A549 (cell line): ENCODE data around the gene ZNF423. TPM values are rescaled to one million over a fixed set of nuclear protein-coding genes. Genes with fewer than 3 reads are reported as not detected.

Experiments
- ATAC-seq, 2 experiments: fragments of 200-7000 bp in 1 of 2; fragments of >200 bp in 1 of 2; cut with Nextera tagmentation in 1 of 2; cut with Tn5 transposase in 1 of 2; 3 replicates each; pipeline versions ENCODE4 v1.8.0 to v1.9.1; 2018 to 2020; ENCODE audit warnings: mild to moderate bottlenecking in 1 of 2, moderate library complexity in 1 of 2
- CTCF ChIA-PET: fragments of 300-600 bp; sonication (Branson Sonifier 250); formaldehyde crosslinking; extraction: SDS; loops from one replicate; lab custom pipeline; 2021; ENCODE audit warnings: antibody characterized with exemption, inconsistent platforms; lab: Yijun Ruan, JAX
- POLR2A ChIA-PET: fragments of 350-600 bp; formaldehyde crosslinking; extraction: SDS; loops from one replicate; lab custom pipeline; 2021; ENCODE audit warnings: antibody characterized with exemption, inconsistent platforms; lab: Yijun Ruan, JAX
- DNase-seq, 2 experiments: peaks; one replicate each; pipeline versions ENCODE4 v3.0.0 to v3.0.0-alpha.2; 2011 to 2016; ENCODE audit warnings: low read depth in 1 of 2, low spot score in 1 of 2
- FAIRE-seq: peaks from 2 replicates; lab custom pipeline; 2011; peaks lifted over from hg19 to GRCh38; lab: Jason Lieb, UNC
- H3K27ac ChIP-seq, 2 experiments: fragments of >200 bp; sonication (Bioruptor Twin); formaldehyde crosslinking; 3 replicates each; pipeline ENCODE4 v1.5.1; 2016 to 2017
- H3K4me1 ChIP-seq: fragments of >200 bp; sonication (Bioruptor Twin); formaldehyde crosslinking; 3 replicates; pipeline ENCODE4 v1.6.1; 2016
- H3K4me2 ChIP-seq: fragments of >200 bp; sonication (Bioruptor Twin); formaldehyde crosslinking; 3 replicates; pipeline ENCODE4 v1.6.1; 2016
- H3K4me3 ChIP-seq: fragments of >200 bp; sonication (Bioruptor Twin); formaldehyde crosslinking; 3 replicates; pipeline ENCODE4 v1.5.1; 2016
- H3K9me3 ChIP-seq: fragments of >200 bp; sonication (Bioruptor Twin); formaldehyde crosslinking; 3 replicates; pipeline ENCODE4 v1.6.1; 2016
- BHLHE40 ChIP-seq: IDR thresholded peaks from 2 replicates; pipeline ENCODE4 v1.6.1; 2012; ENCODE audit warnings: low read depth, low read length, inconsistent platforms
- CHD2 ChIP-seq: fragments of 150-350 bp; IDR thresholded peaks from 2 replicates; pipeline ENCODE4 v1.6.1; 2014; ENCODE audit warnings: low read length; ENCODE audit not compliant: partially characterized antibody
- EHF ChIP-seq: fragments of 250-450 bp; sonication (Bioruptor Pico); IDR thresholded peaks from 2 replicates; pipeline ENCODE4 v1.5.0; 2020; ENCODE audit warnings: mild to moderate bottlenecking
- FOSL2 ChIP-seq, 2 experiments: fragments of 450-650 bp in 1 of 2; fragments of >200 bp in 1 of 2; sonication (Bioruptor Twin) in 1 of 2; formaldehyde crosslinking; IDR thresholded peaks; 2 replicates each; pipeline versions ENCODE4 v1.5.0 to v1.6.1; 2016 to 2020; ENCODE audit warnings: mild to moderate bottlenecking in 1 of 2, moderate library complexity in 1 of 2
- HDAC2 ChIP-seq: fragments of 200-600 bp; sonication (generic); IDR thresholded peaks from 2 replicates; pipeline ENCODE4 v1.6.1; 2016
- HEYL ChIP-seq: fragments of 250-450 bp; sonication (Bioruptor Pico); IDR thresholded peaks from 2 replicates; pipeline ENCODE4 v1.8.0; 2021; ENCODE audit warnings: mild to moderate bottlenecking, moderate library complexity
- HOXB13 ChIP-seq: fragments of 250-450 bp; sonication (Bioruptor Pico); IDR thresholded peaks from 2 replicates; pipeline ENCODE4 v1.5.0; 2020; ENCODE audit warnings: low read depth, mild to moderate bottlenecking, moderate library complexity
- JUNB ChIP-seq: fragments of >200 bp; sonication (Bioruptor Twin); formaldehyde crosslinking; IDR thresholded peaks from 2 replicates; pipeline ENCODE4 v1.6.1; 2016
- KDM1A ChIP-seq: fragments of 200-600 bp; sonication (generic); IDR thresholded peaks from 2 replicates; pipeline ENCODE4 v1.6.1; 2016; ENCODE audit warnings: low read depth, mild to moderate bottlenecking
- RNF2 ChIP-seq: fragments of 200-600 bp; sonication (generic); IDR thresholded peaks from 2 replicates; pipeline ENCODE4 v1.6.1; 2016; ENCODE audit warnings: low read depth, mild to moderate bottlenecking, antibody characterized with exemption, moderate library complexity, borderline replicate concordance
- TP53 ChIP-seq: fragments of 250-450 bp; sonication (Bioruptor Pico); IDR thresholded peaks from 2 replicates; pipeline ENCODE4 v1.5.0; 2021; ENCODE audit warnings: mild to moderate bottlenecking, moderate library complexity
- ZNF302 ChIP-seq: fragments of 250-450 bp; sonication (Bioruptor Pico); IDR thresholded peaks from 2 replicates; pipeline ENCODE4 v1.9.0; 2021; ENCODE audit warnings: inconsistent platforms, mild to moderate bottlenecking, moderate library complexity
- WGBS: methylation state at CpG from one replicate; pipeline ENCODE4 v1.1.6; 2017; ENCODE audit errors: missing lambda C conversion rate; 5-methylcytosine and 5-hydroxymethylcytosine counted together
- polyA plus RNA-seq, 4 experiments: library from polyadenylated mRNA; depleted of rRNA in 3 of 4; stranded (reverse); fragments of >200 nt; fragmentation: RNase III in 1 of 4; extraction: RNeasy Plus Mini Kit Qiagen cat#74134 plus additional on column Dnase treatment in 1 of 4; gene quantifications; 2 replicates in 3 of 4; 3 replicates in 1 of 4; pipeline ENCODE4 v1.2.3, GENCODE V29; 2011 to 2017
- TF ChIP-seq, protein P1 (sequence below): fragments of 450-650 bp; IDR thresholded peaks from 2 replicates; pipeline ENCODE4 v1.6.1; 2014; ENCODE audit warnings: antibody characterized with exemption
- TF ChIP-seq, protein P2 (sequence below): IDR thresholded peaks from 2 replicates; pipeline ENCODE4 v1.6.1; 2012; ENCODE audit warnings: low read depth, borderline replicate concordance
- TF ChIP-seq, protein P3 (sequence below): fragments of >200 bp; sonication (Bioruptor Twin); formaldehyde crosslinking; IDR thresholded peaks from 2 replicates; pipeline ENCODE4 v1.6.1; 2016
- TF ChIP-seq, protein P4 (sequence below): fragments of 200-600 bp; sonication (generic); IDR thresholded peaks from 2 replicates; pipeline ENCODE4 v1.6.1; 2016; ENCODE audit warnings: antibody characterized with exemption, mild to moderate bottlenecking, moderate library complexity
- TF ChIP-seq, protein P5 (sequence below): fragments of >200 bp; sonication (Bioruptor Twin); formaldehyde crosslinking; IDR thresholded peaks from 3 replicates; pipeline ENCODE4 v1.5.1; 2016

Gene ZNF423
- polyA plus RNA-seq, 2 of the 4 experiments (the other 2 are of a cell fraction), result 0.04 to 0.10 TPM

DNA sequence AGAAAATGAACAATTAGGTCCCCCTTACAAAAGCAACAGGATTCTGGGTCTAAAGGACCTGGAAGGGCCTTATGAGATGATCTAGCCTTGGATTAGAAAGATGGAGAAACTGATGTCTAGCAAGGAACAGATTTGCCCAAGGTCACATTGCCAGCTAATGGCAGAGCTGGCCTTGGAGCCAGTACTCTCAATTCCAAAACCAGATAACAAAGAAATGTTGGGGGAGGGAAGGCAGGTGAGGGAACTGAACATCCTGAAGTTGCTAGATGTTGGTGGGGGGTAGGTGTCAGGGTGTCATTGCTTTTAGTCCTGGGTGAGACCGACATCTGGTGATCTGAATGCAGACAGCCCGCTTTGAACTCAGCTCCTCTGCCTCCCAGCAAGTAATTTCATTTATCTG, 11.3 kb upstream of the ZNF423 start:
- DNase-seq, result no peak
- ATAC-seq, result no peak
- Histone ChIP-seq H3K4me1 (no peaks in the 10 kb centered on the region), H3K4me2 (no peak overlapping the region), H3K27ac (no peak overlapping the region), H3K9me3 (no peaks in the 10 kb centered on the region), H3K4me3 (no peak overlapping the region)
- ChIA-PET POLR2A (no interaction called here), CTCF (interaction anchor here (0.6 to 1.6 kb wide), 6 partner anchors 8 to 375 kb away, joined by 3 to 8 read pairs (median 3); no protein-coding TSS in a partner anchor)
- no peak for FAIRE-seq
- TF ChIP-seq BHLHE40 (no peak), CHD2 (no peak)
- WGBS, result 57% methylated on average over 2 of the region's 2 CpGs

DNA sequence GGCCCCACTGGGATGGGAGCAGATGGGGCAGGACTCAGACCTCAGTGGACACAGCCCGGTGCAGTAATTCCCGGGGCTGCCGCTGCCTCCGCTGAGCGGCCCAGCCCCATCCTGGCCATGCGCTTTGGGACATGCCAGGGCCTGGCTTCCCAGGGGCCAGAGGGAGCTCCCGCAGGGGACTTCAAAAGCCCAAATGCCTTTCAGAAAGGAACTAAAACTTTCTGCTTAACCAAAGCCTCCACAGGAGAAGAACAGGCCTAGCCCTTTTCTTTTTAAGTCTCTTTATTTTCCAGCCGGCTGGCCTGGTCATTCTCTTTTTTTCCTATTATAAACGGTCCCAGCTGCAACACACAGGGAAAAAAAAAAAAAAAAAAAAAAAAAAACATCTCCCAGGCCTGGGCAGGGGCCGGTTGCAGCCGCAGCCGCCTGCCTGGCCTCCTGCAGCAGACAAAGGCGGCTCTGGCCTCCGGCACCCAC, 10.7 kb upstream of the ZNF423 start:
- FAIRE-seq (no peak), DNase-seq (no peak), ATAC-seq (no peak)
- TF ChIP-seq, protein P1, sequence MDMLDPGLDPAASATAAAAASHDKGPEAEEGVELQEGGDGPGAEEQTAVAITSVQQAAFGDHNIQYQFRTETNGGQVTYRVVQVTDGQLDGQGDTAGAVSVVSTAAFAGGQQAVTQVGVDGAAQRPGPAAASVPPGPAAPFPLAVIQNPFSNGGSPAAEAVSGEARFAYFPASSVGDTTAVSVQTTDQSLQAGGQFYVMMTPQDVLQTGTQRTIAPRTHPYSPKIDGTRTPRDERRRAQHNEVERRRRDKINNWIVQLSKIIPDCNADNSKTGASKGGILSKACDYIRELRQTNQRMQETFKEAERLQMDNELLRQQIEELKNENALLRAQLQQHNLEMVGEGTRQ, result no peak
- no peak for TF ChIP-seq RNF2
- no peak for TF ChIP-seq KDM1A
- TF ChIP-seq JUNB, result no peak
- no peak for TF ChIP-seq TP53 (CRISPR knock-in tag)
- TF ChIP-seq, protein P2, sequence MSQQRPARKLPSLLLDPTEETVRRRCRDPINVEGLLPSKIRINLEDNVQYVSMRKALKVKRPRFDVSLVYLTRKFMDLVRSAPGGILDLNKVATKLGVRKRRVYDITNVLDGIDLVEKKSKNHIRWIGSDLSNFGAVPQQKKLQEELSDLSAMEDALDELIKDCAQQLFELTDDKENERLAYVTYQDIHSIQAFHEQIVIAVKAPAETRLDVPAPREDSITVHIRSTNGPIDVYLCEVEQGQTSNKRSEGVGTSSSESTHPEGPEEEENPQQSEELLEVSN, result no peak
- TF ChIP-seq, protein P3, sequence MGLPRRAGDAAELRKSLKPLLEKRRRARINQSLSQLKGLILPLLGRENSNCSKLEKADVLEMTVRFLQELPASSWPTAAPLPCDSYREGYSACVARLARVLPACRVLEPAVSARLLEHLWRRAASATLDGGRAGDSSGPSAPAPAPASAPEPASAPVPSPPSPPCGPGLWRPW, result no peak
- TF ChIP-seq HDAC2, result no peak
- TF ChIP-seq HOXB13 (CRISPR knock-in tag), result no peak
- no peak for TF ChIP-seq FOSL2 (IDR thresholded peaks at IDR 0.05)
- TF ChIP-seq FOSL2 (CRISPR knock-in tag; IDR thresholded peaks at IDR 0.05), result no peak
- no peak for TF ChIP-seq EHF (CRISPR knock-in tag)
- TF ChIP-seq, protein P4, sequence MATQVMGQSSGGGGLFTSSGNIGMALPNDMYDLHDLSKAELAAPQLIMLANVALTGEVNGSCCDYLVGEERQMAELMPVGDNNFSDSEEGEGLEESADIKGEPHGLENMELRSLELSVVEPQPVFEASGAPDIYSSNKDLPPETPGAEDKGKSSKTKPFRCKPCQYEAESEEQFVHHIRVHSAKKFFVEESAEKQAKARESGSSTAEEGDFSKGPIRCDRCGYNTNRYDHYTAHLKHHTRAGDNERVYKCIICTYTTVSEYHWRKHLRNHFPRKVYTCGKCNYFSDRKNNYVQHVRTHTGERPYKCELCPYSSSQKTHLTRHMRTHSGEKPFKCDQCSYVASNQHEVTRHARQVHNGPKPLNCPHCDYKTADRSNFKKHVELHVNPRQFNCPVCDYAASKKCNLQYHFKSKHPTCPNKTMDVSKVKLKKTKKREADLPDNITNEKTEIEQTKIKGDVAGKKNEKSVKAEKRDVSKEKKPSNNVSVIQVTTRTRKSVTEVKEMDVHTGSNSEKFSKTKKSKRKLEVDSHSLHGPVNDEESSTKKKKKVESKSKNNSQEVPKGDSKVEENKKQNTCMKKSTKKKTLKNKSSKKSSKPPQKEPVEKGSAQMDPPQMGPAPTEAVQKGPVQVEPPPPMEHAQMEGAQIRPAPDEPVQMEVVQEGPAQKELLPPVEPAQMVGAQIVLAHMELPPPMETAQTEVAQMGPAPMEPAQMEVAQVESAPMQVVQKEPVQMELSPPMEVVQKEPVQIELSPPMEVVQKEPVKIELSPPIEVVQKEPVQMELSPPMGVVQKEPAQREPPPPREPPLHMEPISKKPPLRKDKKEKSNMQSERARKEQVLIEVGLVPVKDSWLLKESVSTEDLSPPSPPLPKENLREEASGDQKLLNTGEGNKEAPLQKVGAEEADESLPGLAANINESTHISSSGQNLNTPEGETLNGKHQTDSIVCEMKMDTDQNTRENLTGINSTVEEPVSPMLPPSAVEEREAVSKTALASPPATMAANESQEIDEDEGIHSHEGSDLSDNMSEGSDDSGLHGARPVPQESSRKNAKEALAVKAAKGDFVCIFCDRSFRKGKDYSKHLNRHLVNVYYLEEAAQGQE, result no peak
- TF ChIP-seq ZNF302 (CRISPR knock-in tag), result no peak
- TF ChIP-seq, protein P5, sequence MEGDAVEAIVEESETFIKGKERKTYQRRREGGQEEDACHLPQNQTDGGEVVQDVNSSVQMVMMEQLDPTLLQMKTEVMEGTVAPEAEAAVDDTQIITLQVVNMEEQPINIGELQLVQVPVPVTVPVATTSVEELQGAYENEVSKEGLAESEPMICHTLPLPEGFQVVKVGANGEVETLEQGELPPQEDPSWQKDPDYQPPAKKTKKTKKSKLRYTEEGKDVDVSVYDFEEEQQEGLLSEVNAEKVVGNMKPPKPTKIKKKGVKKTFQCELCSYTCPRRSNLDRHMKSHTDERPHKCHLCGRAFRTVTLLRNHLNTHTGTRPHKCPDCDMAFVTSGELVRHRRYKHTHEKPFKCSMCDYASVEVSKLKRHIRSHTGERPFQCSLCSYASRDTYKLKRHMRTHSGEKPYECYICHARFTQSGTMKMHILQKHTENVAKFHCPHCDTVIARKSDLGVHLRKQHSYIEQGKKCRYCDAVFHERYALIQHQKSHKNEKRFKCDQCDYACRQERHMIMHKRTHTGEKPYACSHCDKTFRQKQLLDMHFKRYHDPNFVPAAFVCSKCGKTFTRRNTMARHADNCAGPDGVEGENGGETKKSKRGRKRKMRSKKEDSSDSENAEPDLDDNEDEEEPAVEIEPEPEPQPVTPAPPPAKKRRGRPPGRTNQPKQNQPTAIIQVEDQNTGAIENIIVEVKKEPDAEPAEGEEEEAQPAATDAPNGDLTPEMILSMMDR, result no peak
- no peak for TF ChIP-seq HEYL (CRISPR knock-in tag)
- no peaks in the 10 kb centered on the region for H3K4me1 ChIP-seq
- CTCF ChIA-PET, result interaction anchor here (0.6 to 2.2 kb wide), 4 partner anchors 9 to 22 kb away, joined by 3 to 14 read pairs (median 6); no protein-coding TSS in a partner anchor
- 74% methylated on average over 13 of the region's 14 CpGs for WGBS
- H3K27ac ChIP-seq, result no peak overlapping the region
- H3K4me3 ChIP-seq, result no peak overlapping the region
- no peaks in the 10 kb centered on the region for H3K9me3 ChIP-seq
- POLR2A ChIA-PET, result no interaction called here
- H3K4me2 ChIP-seq, result no peak overlapping the region
